Nephron (organoid): ENCODE measurements around the gene KIT.

Source experiments
- H3K27ac Mint-ChIP-seq, 3 experiments: 2 replicates each; pipeline ENCODE4 v1.8.0; 2020; ENCODE audit warnings: mixed read lengths in 3 of 3, mild to moderate bottlenecking in 2 of 3, moderate library complexity in 1 of 3
- H3K27me3 Mint-ChIP-seq: 2 replicates; pipeline ENCODE4 v1.8.0; 2021; ENCODE audit warnings: low read depth, mild to moderate bottlenecking, moderate library complexity, mixed read lengths
- H3K36me3 Mint-ChIP-seq: 2 replicates; pipeline ENCODE4 v1.8.0; 2020; ENCODE audit warnings: low read depth, mixed read lengths
- H3K4me1 Mint-ChIP-seq: 2 replicates; pipeline ENCODE4 v1.8.0; 2020; ENCODE audit warnings: mixed read lengths
- H3K4me3 Mint-ChIP-seq, 3 experiments: 2 replicates each; pipeline ENCODE4 v1.8.0; 2020; ENCODE audit warnings: mild to moderate bottlenecking in 3 of 3, mixed read lengths in 3 of 3, moderate library complexity in 2 of 3
- H3K9me3 Mint-ChIP-seq: 2 replicates; pipeline ENCODE4 v1.8.0; 2020; ENCODE audit warnings: mixed read lengths
- CTCF ChIP-seq, 3 experiments: fragments of 200-600 bp; sonication (generic); IDR thresholded peaks; one replicate each; pipeline ENCODE4 v1.5.0; 2021; ENCODE audit warnings: antibody characterized with exemption in 3 of 3; ENCODE audit not compliant: unreplicated experiment in 3 of 3

The KIT gene

DNA sequence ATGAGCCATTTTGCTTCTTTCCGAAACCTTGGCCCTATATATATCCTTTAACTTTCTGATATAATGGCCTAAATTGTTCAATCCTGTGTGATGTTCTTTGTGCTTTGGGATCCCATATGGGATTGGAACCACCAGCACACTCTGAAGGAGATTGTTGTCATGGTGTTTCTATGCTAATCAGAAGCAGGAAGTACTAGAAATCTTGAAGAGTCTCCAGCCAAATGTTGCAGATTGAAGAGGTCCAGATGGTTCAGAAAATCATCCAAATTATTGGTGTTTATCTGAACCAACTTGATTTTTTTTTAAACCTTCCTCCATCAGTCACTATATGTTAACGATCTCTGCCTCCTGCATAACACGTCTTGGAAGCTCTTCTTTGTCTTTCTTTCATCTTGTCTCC is 72.8 kb downstream of the KIT start:
- no peak for TF ChIP-seq CTCF (IDR thresholded peaks at IDR 0.05; ENCODE audit: unreplicated experiment in 3 of 3)
- no peaks in the 10 kb centered on the region for H3K27me3 Mint-ChIP-seq
- H3K27ac Mint-ChIP-seq = no peak overlapping the region
- H3K36me3 Mint-ChIP-seq = peaks cover 11% of the 10 kb centered on the region
- no peaks in the 10 kb centered on the region for H3K9me3 Mint-ChIP-seq
- no peak overlapping the region for H3K4me3 Mint-ChIP-seq
- peaks cover 6% of the 10 kb centered on the region for H3K4me1 Mint-ChIP-seq

DNA sequence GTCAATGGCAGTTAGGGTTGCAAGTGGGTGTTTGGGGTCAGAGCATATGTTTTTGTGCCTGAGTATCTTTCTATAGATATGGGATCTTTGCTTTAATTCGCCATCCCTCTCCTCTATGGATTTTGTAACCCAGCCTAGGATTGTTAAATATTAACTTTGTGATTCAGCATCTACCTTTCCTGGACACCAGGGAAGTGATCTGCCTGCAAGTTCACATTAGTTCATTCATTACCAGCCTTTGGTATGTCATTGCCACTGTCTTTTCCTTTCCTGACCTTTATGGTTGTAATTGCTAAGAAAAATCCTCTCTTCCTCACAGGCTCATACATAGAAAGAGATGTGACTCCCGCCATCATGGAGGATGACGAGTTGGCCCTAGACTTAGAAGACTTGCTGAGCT is 73.8 kb downstream of the KIT start:
- no peak for TF ChIP-seq CTCF (IDR thresholded peaks at IDR 0.05; ENCODE audit: unreplicated experiment in 3 of 3)
- peaks cover 6% of the 10 kb centered on the region for H3K4me1 Mint-ChIP-seq
- no peaks in the 10 kb centered on the region for H3K9me3 Mint-ChIP-seq
- no peak overlapping the region for H3K27ac Mint-ChIP-seq
- H3K36me3 Mint-ChIP-seq = peaks cover 11% of the 10 kb centered on the region
- H3K27me3 Mint-ChIP-seq = peaks cover 5% of the 10 kb centered on the region
- H3K4me3 Mint-ChIP-seq = no peak overlapping the region

GRCh38 chr4:54731976-54732375 is 74.2 kb downstream of the KIT start:
- H3K27me3 Mint-ChIP-seq = peaks cover 5% of the 10 kb centered on the region
- peak overlapping the region in 1 of 3 experiments; percentile 2 for H3K27ac Mint-ChIP-seq
- no peak for TF ChIP-seq CTCF (IDR thresholded peaks at IDR 0.05; ENCODE audit: unreplicated experiment in 3 of 3)
- no peak overlapping the region for H3K4me3 Mint-ChIP-seq
- H3K36me3 Mint-ChIP-seq = peaks cover 11% of the 10 kb centered on the region
- peaks cover 6% of the 10 kb centered on the region for H3K4me1 Mint-ChIP-seq
- H3K9me3 Mint-ChIP-seq = no peaks in the 10 kb centered on the region

GRCh38 chr4:54737421-54737820 is 79.7 kb downstream of the KIT start:
- H3K27me3 Mint-ChIP-seq = peaks cover 5% of the 10 kb centered on the region
- H3K4me1 Mint-ChIP-seq = peaks cover under 1% of the 10 kb centered on the region
- H3K4me3 Mint-ChIP-seq = no peak overlapping the region
- H3K9me3 Mint-ChIP-seq = no peaks in the 10 kb centered on the region
- no peak for TF ChIP-seq CTCF (IDR thresholded peaks at IDR 0.05; ENCODE audit: unreplicated experiment in 3 of 3)
- H3K27ac Mint-ChIP-seq = no peak overlapping the region
- H3K36me3 Mint-ChIP-seq = peaks cover 15% of the 10 kb centered on the region

- Mint-ChIP-seq H3K27me3 (no peaks in the 10 kb centered on the region), H3K4me1 (no peaks in the 10 kb centered on the region), H3K27ac (no peak overlapping the region), H3K4me3 (no peak overlapping the region), H3K9me3 (peaks cover 8% of the 10 kb centered on the region), H3K36me3 (peaks cover 10% of the 10 kb centered on the region)
- TF ChIP-seq CTCF (IDR thresholded peaks at IDR 0.05; ENCODE audit: unreplicated experiment in 3 of 3) = no peak
These were observed 83.4 kb downstream of the KIT start for GRCh38 chr4:54741202-54741601.

- Mint-ChIP-seq H3K4me1 (no peaks in the 10 kb centered on the region), H3K4me3 (no peak overlapping the region), H3K27ac (no peak overlapping the region), H3K9me3 (peaks cover 13% of the 10 kb centered on the region), H3K36me3 (peaks cover 10% of the 10 kb centered on the region), H3K27me3 (no peaks in the 10 kb centered on the region)
- no peak for TF ChIP-seq CTCF (IDR thresholded peaks at IDR 0.05; ENCODE audit: unreplicated experiment in 3 of 3)
These were observed 85.1 kb downstream of the KIT start for GRCh38 chr4:54742636-54743399.
